GM11168 (cell line): ENCODE results near the gene HHATL.

ENCODE experiments used
- in situ Hi-C: fragments of 300-500 bp; cut with MboI; formaldehyde crosslinking; loops from one replicate; pipeline ENCODE4 v1.12.0; 2022; ENCODE audit warnings: low sequenced_read_pairs; ENCODE audit not compliant: unreplicated experiment

HHATL gene

GRCh38 chr3:42656680-42657610 is 45.7 kb downstream of the HHATL start:
- in situ Hi-C loops = no loop called here

- in situ Hi-C loops = no loop called here
Measured at GRCh38 chr3:42655980-42656679, 46.5 kb downstream of the HHATL start.

GRCh38 chr3:42655331-42655888 is 47.2 kb downstream of the HHATL start:
- in situ Hi-C loops = no loop called here

- in situ Hi-C loops = no loop called here
Measured at GRCh38 chr3:42654331-42655201, 48.0 kb downstream of the HHATL start.

GRCh38 chr3:42653560-42654330 is 48.9 kb downstream of the HHATL start, which contains the start of gene ZBTB47:
Gene ZBTB47, plus strand, starts transcription at chr3:42653697. Its CDS starts 4,659 bp downstream, at chr3:42658356.
- in situ Hi-C loops = no loop called here

- in situ Hi-C loops = no loop called here
Measured at GRCh38 chr3:42653303-42653559, 49.4 kb downstream of the HHATL start.

- in situ Hi-C loops = no loop called here
Measured at GRCh38 chr3:42652611-42653302, 49.8 kb downstream of the HHATL start.

- in situ Hi-C loops = no loop called here
Measured at GRCh38 chr3:42652251-42652610, 50.4 kb downstream of the HHATL start.

- in situ Hi-C loops = no loop called here
Measured at GRCh38 chr3:42651248-42652091, 51.1 kb downstream of the HHATL start.

- in situ Hi-C loops = no loop called here
Measured at GRCh38 chr3:42649783-42650182, 52.8 kb downstream of the HHATL start.

GRCh38 chr3:42649006-42649405 is 53.6 kb downstream of the HHATL start:
- in situ Hi-C loops = no loop called here

GRCh38 chr3:42647821-42648459 is 54.7 kb downstream of the HHATL start:
- in situ Hi-C loops = no loop called here
